Subcutaneous abdominal adipose tissue (tissue), 5 donors: Measurements from ENCODE around the gene PREP.

Experiments
- H3K27ac ChIP-seq: one replicate; pipeline ENCODE4 v1.7.0; 2013; ENCODE audit warnings: low read depth, mild to moderate bottlenecking, inconsistent platforms, low read length, moderate library complexity
- H3K27me3 ChIP-seq, 5 donors: one replicate each; pipeline ENCODE4 v1.7.0; 2013; ENCODE audit warnings: low read length in 5 of 5, inconsistent platforms in 1 of 5; ENCODE audit not compliant: control insufficient read depth in 5 of 5, insufficient read depth in 4 of 5
- H3K36me3 ChIP-seq, 5 donors: one replicate each; pipeline ENCODE4 v1.7.0; 2013; ENCODE audit warnings: low read length in 5 of 5; ENCODE audit not compliant: control insufficient read depth in 5 of 5, insufficient read depth in 5 of 5
- H3K4me1 ChIP-seq, 5 donors: one replicate each; pipeline ENCODE4 v1.7.0; 2013; ENCODE audit warnings: low read length in 5 of 5, mild to moderate bottlenecking in 3 of 5, moderate library complexity in 1 of 5; ENCODE audit not compliant: control insufficient read depth in 5 of 5, insufficient read depth in 5 of 5
- H3K4me3 ChIP-seq, 5 donors: one replicate each; pipeline ENCODE4 v1.7.0; 2013; ENCODE audit warnings: low read length in 5 of 5, low read depth in 1 of 5
- H3K9ac ChIP-seq, 5 donors: one replicate each; pipeline ENCODE4 v1.7.0; 2013; ENCODE audit warnings: low read length in 5 of 5, mild to moderate bottlenecking in 4 of 5, moderate library complexity in 3 of 5
- H3K9me3 ChIP-seq, 5 donors: one replicate each; pipeline ENCODE4 v1.7.0; 2013; ENCODE audit warnings: low read length in 5 of 5; ENCODE audit not compliant: control insufficient read depth in 5 of 5
- donor health status: healthy.
- donor health status: healthy.
- donor health status: healthy.
- donor health status: healthy.
- donor health status: healthy.

The PREP gene

DNA sequence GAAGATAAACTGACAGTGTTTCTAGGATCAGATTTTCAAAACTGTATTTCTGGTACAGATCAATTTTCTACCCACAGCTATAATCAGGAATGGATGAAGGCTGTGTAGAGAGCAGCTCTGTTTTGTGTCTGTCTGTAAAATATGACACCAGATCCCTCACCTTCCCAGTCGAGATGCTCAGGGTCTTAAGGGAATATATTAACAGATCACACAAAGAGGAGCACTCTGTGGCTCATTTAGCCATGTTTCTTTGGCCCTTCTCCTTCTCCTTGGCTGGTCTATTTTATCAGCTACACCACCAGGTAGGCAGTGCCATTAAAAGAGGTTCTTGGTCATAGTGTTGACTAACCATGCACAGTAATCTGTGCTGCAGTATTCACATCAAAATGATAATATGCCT lies 82.6 kb downstream of the PREP start:
- Histone ChIP-seq H3K27me3 (no peaks in the 10 kb centered on the region), H3K9ac (no peak overlapping the region), H3K27ac (no peak overlapping the region), H3K4me1 (no peaks in the 10 kb centered on the region), H3K9me3 (no peaks in the 10 kb centered on the region), H3K4me3 (no peak overlapping the region), H3K36me3 (peaks cover 29 to 58% (median 39%) of the 10 kb centered on the region in 5 donors)

- Histone ChIP-seq H3K27me3 (no peaks in the 10 kb centered on the region), H3K9me3 (no peaks in the 10 kb centered on the region), H3K9ac (no peak overlapping the region), H3K4me3 (no peak overlapping the region), H3K27ac (no peak overlapping the region), H3K4me1 (no peaks in the 10 kb centered on the region), H3K36me3 (peaks cover 29 to 66% (median 39%) of the 10 kb centered on the region in 5 donors)
Measured at GRCh38 chr6:105319331-105319730, 83.6 kb downstream of the PREP start.

- H3K9ac ChIP-seq: no peak overlapping the region
- H3K4me1 ChIP-seq: no peaks in the 10 kb centered on the region
- H3K36me3 ChIP-seq: peaks cover 27 to 63% (median 39%) of the 10 kb centered on the region in 5 donors
- H3K27ac ChIP-seq: no peak overlapping the region
- no peaks in the 10 kb centered on the region for H3K9me3 ChIP-seq
- no peaks in the 10 kb centered on the region for H3K27me3 ChIP-seq
- H3K4me3 ChIP-seq: no peak overlapping the region
Measured at GRCh38 chr6:105318660-105319059, 84.2 kb downstream of the PREP start.

DNA sequence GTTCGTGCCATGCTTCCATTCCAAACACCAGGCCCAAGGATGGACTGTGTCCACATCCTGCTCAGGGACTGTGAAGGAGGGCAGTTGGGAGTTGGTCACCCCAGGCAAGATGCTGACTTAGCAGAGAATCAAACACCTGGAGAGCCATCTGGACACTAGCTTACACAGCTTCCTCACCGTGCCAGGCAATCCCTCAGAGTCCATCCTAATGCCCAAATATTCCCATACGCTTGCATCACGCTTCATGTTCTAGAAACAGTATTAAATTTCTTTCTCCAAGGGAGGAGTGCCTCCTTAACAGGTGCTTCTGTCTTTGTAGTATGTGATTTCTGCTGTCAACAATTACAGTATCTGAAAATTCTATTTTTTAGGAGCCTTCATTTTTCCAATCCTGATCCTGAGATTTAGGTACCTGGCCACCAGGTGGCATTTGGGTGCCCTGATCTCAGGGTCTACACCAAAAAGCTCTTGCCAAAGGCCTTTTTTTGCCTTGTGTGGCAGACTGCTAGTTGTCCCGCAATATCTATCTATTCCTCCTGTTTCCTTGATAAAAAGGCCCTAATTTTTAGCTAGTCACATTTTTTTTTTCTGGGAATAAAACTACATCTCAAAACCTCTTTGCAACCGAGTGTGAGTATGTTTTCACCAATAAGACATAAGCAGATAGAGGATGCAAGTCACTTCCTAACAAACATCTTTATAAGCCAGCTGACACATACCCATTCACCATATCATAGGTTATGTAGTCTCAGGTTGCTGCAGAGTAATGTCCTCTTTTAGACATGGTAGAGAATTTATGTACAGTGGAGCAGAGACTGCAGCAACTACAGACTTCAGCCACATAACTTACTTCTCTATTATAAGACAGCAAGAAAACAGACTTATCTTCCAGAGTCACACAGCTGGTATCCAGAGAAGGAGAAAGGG lies 85.0 kb downstream of the PREP start:
- H3K36me3 ChIP-seq: peaks cover 22 to 62% (median 34%) of the 10 kb centered on the region in 5 donors
- no peak overlapping the region for H3K4me3 ChIP-seq
- H3K4me1 ChIP-seq: no peaks in the 10 kb centered on the region
- no peak overlapping the region for H3K27ac ChIP-seq
- no peaks in the 10 kb centered on the region for H3K9me3 ChIP-seq
- no peak overlapping the region for H3K9ac ChIP-seq
- H3K27me3 ChIP-seq: no peaks in the 10 kb centered on the region

DNA sequence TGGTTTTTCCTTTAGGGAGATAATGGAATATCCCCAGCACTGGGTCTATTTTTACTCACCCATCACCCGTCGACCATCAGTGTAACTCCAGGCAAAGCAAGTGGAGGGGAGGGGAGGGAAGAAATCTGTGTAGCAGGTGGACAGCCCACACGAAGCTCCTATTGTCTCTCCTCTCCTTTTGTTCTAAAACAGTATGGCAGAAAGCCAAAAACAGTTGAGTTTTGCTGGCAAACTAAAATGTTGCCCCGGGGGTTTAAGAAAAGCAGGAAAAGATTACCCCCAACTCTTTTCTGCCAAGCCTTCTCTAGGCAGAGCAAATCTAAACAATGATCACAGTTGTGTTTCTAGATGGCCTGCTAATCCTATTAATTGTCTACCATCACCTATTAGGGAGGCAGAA lies 89.7 kb downstream of the PREP start:
- Histone ChIP-seq H3K9me3 (no peaks in the 10 kb centered on the region), H3K27ac (no peak overlapping the region), H3K4me1 (peaks cover 0 to 16% (median 10%) of the 10 kb centered on the region in 5 donors), H3K9ac (no peak overlapping the region), H3K27me3 (no peaks in the 10 kb centered on the region), H3K4me3 (no peak overlapping the region), H3K36me3 (peaks cover 12 to 43% (median 15%) of the 10 kb centered on the region in 5 donors)

DNA sequence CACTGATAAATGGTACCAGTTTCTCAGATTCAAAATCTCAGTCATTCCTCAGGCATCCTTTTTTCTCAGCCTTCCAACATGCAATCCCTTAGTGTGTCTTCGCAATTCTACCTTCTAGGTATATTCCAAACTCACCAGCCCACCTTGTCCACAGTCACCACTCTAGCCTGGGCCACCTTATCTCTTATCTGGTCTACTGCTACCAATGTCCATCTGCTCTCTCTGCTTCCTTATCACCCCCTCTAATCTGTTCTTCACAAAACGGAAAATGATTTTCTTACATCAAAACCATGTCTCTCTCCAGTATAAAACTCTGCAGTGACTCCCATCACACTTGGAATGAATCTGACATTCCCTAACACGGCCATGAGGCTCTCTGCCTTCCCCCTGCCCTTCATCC lies 91.9 kb downstream of the PREP start:
- H3K9ac ChIP-seq: no peak overlapping the region
- H3K27ac ChIP-seq: no peak overlapping the region
- no peaks in the 10 kb centered on the region for H3K27me3 ChIP-seq
- H3K9me3 ChIP-seq: no peaks in the 10 kb centered on the region
- peaks cover 6 to 44% (median 13%) of the 10 kb centered on the region in 5 donors for H3K36me3 ChIP-seq
- peaks cover 0 to 16% (median 10%) of the 10 kb centered on the region in 5 donors for H3K4me1 ChIP-seq
- H3K4me3 ChIP-seq: no peak overlapping the region

DNA sequence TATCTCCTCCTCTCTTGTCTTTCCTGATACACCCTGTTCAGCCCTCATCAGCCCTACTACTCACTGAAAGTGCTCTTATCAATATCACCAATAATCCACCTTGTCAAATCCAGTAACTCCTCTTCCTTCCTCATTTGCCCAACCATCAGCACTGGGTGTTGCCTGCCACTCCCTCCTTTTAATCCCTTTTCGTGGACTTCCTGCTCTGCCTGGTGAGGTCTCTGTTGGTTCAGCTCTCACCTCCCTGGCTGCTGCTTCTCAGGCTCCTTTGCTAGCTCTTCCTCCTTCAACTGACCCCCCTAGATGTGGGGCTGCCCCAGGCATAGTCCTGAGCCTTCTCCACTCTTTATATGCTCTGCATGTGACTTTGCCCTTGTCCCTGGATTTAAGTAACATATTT lies 92.5 kb downstream of the PREP start:
- Histone ChIP-seq H3K4me3 (no peak overlapping the region), H3K9me3 (no peaks in the 10 kb centered on the region), H3K27ac (no peak overlapping the region), H3K27me3 (no peaks in the 10 kb centered on the region), H3K36me3 (peaks cover 4 to 38% (median 9%) of the 10 kb centered on the region in 5 donors), H3K9ac (no peak overlapping the region), H3K4me1 (peaks cover 0 to 16% (median 10%) of the 10 kb centered on the region in 5 donors)

- Histone ChIP-seq H3K9ac (no peak overlapping the region), H3K36me3 (peaks cover 3 to 28% (median 6%) of the 10 kb centered on the region in 5 donors), H3K27me3 (no peaks in the 10 kb centered on the region), H3K9me3 (no peaks in the 10 kb centered on the region), H3K4me1 (peaks cover 0 to 16% (median 10%) of the 10 kb centered on the region in 5 donors), H3K4me3 (no peak overlapping the region), H3K27ac (peak overlapping the region; percentile 21)
Measured at GRCh38 chr6:105308840-105309239, 94.0 kb downstream of the PREP start.

DNA sequence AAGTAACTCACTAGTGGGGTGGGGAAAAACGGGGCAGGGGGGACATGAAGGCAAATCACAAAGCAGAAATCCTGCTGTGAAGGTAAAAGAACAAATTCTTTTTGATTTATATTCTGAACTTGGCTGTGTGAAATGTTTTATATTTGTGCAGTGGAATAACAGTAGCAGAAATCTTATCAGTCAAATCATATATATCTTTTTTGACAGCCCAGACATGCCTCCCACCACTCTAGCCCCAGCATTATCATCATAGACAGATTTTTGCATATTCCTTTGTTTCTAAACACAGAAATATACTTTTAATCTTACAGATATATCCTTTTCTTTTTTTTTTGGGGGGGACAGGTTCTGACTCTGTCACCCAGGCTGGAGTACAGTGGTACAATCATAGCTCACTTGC lies 97.4 kb downstream of the PREP start:
- Histone ChIP-seq H3K9ac (no peak overlapping the region), H3K27me3 (no peaks in the 10 kb centered on the region), H3K27ac (no peak overlapping the region), H3K36me3 (peaks cover 5 to 31% (median 11%) of the 10 kb centered on the region in 5 donors), H3K9me3 (no peaks in the 10 kb centered on the region), H3K4me3 (no peak overlapping the region), H3K4me1 (peaks cover 0 to 12% (median 7%) of the 10 kb centered on the region in 5 donors)

DNA sequence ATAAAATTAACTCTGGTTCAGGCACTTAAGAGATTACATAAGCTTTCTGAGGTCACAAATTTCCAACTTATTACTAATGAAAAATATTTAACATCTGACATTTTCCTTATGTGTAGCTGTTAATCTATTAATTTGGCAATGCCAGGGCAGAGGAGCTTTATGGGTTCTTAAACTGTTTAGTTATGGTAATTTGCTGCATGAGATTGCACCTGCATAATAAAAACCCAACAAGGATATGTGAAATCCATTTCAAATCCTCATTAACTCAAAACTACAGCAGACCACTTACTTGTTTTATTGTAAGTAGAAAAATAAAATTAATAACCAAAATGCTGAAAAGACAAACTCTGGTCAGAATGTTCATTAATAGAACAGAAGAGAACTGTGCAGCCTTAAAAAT lies 98.1 kb downstream of the PREP start:
- no peak overlapping the region for H3K27ac ChIP-seq
- H3K36me3 ChIP-seq: peaks cover 5 to 31% (median 11%) of the 10 kb centered on the region in 5 donors
- H3K27me3 ChIP-seq: no peaks in the 10 kb centered on the region
- H3K9ac ChIP-seq: no peak overlapping the region
- H3K4me3 ChIP-seq: no peak overlapping the region
- H3K4me1 ChIP-seq: peaks cover 0 to 12% (median 7%) of the 10 kb centered on the region in 5 donors
- no peaks in the 10 kb centered on the region for H3K9me3 ChIP-seq
